SHP77 (cell line): ENCODE data around the gene KRTAP5-5.
"Not testable (repeated sequence)": the region's sequence is repeated elsewhere in the genome, so short reads cannot be mapped to it uniquely, and the experiment has no call there.

Experiments
- DNase-seq, 2 experiments: peaks; one replicate each; lab custom pipeline; 2025; lab: John Stamatoyannopoulos, UW

Gene KRTAP5-5

DNA sequence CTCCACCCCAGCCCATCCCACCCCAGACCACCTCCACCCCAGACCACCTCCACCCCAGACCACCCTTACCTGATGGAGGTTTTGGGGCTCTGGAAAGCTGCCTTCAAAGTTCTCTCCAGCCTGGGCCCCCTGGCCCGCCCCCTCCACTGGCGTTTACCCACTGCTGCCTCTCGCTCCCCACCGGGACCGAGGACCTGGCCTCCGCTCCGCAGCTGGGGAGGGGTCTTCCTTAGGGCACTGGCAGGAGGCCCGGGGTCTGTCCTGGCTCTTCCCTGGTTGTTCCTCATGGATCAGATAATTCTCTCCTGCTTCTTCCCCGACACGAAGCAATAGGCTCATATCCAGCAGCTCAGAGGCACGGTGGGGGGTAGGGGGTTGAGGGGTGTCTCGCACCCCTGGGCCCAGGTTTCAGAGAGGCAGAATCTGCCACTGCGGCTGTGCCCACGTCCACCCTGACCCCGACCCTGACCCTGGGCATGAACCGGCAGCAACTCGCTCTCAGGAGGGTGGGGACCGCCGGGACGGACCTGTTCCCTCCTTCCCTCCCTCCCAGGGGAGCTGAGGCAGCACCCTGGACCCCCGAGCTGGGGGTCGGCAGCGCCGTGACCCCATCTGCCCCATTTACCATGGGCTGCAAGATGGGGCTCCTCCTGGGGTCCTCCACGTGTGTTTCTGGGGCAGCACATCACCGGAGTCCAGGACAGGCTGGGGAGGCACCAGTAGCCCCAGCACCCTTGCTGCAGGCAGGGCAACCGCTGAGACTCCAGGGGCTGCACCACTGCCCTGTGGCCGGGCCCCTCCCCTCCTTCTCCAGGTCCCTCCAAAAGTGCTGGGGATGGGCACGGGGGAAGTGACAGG is 12.9 kb downstream of the KRTAP5-5 start:
- no peak for DNase-seq

DNA sequence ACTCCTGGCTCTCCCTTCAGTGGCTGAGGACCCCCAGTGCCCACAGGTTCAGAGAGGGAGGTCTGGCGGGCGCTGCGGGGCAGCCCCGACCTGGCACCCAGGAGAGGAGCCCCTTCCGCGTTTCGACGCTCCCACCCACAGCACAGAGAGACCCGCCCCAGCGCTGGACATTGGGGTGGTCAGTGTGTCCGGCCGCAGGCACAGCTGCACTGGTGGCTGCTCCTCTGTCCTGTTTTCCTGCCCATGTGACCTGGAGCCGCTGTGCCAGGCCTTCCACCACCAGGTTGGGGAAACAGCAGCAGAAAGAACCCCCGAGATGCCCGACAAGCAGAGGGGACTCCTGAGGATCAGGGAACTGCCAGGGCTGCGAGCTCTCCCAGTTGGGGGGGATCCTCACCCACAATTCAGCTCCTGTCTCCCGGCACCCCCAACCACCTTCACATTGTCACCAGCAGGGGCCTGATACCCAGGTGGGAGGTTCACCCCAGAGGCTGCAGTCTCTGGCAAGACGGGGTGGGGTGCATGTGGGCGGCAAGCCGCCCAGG is 13.6 kb downstream of the KRTAP5-5 start:
- DNase-seq = no peak

DNA sequence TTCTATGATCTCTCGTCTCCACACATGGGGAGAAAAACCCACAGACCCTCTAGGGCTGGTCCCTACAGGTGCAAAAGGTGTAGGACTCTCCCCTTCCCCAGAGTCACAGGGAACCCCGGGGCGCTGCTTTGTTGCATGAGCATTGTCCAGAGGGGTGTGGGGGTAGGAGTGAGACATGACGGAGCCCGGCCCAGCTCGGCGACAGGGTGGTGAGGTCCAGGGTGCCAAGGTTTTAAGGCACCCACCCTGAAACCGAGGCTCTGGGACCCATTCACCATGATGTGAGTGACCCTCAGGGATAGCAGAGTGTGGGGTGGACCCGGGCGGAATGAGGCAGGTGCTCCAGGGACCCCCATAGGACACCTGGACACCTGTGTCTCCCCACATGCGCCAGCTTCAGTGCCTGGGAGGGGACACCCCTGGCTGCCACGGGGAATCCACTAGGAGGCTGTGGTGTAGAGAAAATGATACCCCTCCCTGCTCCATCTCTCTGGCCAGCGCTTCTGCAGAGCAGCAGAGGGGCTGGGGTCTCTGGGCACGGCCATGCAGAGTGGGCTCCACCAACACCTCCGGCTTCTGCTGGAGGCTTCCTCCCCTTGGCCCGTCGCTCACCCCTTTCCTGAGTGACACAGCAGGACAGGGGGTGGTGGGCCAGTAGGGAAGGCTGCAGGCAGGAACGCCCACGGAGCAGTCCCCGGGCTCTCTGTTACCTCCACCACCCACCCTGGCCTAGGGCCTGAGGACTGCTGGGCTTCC is 15.2 kb downstream of the KRTAP5-5 start:
- no peak for DNase-seq

DNA sequence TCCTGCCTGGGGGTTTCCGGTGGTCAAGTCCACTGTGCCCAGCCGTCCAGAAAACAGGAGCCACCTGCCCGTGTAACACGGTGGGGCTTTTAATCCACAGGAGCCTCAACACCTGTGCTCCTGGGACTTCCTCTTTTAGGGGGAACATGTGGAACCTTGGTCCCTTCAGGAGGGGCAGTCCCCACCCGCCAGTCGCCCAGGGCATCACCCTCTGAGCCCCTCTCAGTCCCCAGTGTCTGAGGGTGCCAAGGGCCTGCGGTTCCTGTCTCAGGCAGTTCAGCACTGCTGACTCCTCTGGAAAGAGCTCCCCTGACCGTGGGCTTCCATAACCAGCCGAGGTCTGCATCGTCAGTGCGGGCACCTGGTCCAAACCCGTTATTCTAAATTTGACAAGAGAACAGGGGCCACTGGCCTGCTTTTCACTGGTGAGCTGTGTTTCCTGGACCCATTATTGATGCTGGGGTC is 15.8 kb downstream of the KRTAP5-5 start:
- no peak for DNase-seq

DNA sequence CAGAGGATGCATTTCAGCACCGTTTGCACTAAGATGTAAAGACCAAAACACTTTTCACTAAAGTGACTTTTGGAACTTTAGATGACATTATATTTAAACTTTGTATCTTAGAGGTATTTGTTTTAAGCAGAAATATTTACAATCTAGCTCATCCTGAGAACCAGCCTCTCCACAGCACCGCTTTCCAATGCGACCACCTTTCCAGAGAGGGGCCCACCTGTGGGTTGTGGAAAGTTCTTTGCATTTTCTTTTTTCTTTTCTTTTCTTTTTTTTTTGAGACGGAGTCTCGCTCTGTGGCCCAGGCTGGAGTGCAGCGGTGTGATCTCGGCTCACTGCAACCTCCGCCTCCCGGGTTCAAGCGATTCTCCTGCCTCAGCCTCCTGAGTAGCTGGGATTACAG is 17.0 kb downstream of the KRTAP5-5 start:
- DNase-seq = not testable (repeated sequence)

DNA sequence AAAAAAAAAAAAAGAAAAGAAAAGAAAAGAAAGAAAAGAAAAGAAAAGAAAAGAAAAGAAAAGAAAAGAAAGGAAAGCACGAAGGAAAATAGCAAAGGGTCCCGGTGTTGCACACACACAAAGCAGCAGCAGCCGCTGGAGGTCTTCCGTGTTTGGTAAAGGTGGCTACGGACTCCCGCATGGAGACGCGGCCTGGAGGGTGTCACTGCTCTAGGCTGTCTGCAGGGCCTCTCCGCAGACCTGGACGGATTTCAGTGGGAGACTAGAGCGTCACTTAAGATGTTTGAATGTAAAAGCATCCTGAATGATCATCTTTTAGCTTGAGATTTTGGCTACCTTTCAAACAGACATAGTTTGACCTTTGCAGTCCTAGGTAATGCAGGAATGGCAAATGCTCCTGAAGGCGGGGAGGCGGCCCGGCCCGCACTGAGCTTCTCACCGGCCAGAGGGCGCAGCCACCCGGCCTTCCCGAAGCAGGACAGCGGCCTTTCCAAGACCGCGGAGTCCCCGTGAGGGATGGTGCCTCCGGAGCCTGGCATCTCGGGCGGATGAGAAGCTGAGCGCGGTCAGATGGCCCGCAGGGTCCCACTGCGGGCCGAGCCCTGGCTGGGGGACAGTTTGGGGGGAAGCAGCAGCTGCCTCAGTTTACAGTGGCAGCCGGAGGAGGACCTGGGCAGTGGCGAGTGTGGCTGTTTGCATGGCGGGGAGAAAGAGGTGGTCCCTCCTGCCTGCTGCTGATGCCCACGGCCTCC is 18.5 kb downstream of the KRTAP5-5 start:
- DNase-seq = no peak

DNA sequence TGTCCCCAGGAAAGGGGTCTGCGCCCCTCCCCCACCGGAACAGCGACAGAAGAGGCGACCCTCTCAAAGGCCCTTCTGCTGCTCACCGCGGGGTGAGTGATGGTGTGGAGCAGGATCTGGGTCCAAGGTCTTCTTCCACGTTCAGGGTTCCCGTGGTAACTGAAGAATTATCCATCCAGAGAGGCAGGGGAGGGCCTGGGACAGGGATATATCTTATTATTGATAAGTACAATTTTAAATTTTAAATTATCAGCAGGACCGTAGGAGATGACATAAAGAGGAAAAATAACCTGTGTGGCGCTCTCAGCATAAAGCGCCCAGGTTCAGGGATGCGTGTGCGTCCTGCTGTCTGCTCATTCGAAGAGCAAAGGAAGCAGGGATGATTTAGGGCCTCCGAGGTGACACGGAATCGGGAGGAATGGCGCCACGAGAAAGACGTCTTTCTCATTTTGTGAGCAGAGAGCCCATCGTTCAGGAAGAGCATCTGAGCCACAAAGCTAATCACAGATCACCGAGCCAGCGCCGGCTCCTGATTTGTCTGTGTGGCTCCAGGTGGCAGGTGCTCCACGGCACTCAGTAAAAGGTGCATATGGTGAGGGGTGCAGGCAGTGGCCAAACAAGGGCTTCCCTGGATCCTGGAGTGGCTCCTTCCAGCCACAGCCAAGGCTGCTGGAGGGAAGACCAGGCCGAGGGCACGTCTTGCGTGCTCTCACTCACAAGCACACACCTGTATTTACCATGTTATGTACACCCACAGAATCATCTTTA is 19.3 kb downstream of the KRTAP5-5 start:
- no peak for DNase-seq

DNA sequence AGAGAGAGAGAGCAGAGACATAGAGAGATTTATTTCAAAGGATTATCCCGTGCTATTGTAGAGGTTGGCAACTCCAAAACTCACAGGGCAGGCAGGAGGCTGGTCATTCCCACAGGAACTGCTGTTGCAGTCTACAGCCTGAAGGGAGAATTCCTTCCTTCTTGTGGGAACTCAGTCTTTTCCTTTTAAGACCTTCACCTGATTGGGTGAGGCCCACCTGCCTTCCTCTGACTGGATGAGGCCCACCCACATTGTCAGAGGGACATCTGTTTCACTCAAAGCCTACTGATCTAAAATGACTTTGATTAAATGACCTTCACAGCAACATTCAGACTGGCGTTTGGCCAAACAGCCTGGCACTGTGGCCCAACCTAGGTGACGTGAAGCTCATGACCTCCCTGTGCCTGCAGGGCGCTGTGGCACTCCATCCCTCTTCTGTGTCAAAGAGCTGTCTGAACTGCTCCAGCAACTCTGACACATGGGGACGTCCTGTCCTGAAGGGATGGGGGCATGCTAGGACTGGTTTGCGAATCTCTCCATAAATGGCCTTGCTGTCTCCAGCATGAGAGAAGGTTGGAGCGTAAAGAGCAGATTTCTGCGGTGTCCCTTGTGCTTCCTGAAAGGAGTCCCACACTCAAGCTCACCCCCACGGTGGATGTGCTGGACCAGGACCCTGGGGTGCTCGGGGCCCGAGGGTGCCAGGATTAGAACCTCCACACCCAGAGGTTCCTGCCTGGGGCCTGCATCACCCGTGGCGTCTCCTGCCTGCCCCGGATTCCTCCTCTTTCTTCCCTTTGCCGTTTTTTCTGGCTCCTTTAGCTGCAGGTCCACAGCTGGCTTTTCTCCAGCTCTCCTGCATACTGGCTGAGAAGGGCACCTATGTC is 20.7 kb downstream of the KRTAP5-5 start:
- DNase-seq = no peak

DNA sequence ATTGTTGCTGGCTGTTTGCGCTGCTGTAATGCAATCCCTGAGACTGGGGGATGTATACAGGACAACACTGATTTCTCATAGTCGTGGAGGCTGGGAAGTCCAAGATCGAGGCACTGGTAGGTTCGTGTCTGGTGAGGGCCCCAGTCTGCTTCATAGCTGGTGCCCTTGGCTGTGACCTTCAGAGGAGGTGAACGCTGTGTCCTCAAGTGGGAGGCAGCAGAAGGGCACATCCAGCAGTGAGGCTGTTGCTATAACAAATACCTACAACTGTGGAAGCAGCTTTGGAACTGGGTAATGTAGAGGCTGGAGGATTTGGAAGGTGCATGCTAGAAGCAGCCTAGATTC is 21.3 kb downstream of the KRTAP5-5 start:
- DNase-seq = no peak

DNA sequence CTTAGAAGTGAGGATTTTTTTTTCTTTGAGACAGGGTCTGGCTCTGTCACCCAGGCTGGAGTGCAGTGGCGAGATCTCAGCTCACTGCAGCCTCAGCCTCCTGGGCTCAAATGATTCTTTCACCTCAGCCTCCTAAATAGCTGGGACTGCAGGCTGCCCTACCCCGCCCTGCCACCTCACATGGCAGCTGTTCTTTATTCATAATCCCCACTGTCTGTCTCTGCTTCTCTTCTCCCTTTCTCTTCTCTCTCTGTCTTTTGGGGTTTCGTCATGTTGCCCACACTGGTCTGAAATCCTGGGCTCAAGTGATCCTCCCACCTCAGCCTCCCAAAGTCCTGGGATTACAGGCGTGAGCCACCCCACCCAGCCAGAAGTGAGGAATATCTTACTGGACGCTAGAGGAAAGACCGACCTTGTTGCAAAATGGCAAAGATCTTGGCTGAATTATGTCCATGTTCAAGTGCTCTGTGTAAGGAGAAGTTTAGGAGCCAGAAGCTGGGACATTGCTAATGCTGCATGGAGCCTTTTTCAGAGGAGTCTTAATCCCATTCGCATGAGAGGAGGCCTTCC is 21.9 kb downstream of the KRTAP5-5 start:
- DNase-seq = no peak

DNA sequence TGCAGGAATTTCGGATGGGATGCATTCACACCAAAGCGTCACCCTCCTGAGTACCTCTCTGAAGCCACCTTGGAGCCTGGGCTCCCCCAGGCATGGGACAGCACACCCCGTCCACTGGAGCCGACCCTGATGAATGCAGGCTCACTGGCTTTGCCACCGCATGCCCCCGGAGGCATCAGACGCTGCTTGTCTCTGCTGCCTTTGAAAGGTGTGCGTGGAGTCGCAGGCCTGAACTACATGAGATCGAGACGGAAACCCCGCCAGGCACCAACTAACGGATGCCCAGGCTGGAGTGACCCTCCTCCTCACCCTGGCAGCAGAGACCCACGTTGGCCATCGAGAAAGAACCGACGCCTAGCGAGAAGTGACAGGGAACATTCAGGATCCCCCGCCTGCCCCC is 22.5 kb downstream of the KRTAP5-5 start:
- DNase-seq = no peak

DNA sequence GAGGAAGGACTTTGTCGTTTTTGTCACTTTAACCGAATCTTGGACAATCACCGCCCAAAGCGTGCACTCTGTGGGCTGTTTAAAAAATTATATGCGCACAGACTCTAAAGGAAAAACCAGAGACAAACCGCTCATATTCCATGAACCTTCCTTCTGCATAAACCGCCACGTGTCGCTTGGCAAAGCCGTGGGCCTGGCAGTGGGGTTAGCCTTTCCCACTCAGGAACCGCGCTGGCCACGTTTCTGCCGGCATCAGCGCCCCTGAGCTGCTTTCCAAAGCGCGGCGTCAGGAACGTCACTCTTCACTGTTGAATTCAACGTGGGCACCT is 22.8 kb downstream of the KRTAP5-5 start:
- no peak for DNase-seq

DNA sequence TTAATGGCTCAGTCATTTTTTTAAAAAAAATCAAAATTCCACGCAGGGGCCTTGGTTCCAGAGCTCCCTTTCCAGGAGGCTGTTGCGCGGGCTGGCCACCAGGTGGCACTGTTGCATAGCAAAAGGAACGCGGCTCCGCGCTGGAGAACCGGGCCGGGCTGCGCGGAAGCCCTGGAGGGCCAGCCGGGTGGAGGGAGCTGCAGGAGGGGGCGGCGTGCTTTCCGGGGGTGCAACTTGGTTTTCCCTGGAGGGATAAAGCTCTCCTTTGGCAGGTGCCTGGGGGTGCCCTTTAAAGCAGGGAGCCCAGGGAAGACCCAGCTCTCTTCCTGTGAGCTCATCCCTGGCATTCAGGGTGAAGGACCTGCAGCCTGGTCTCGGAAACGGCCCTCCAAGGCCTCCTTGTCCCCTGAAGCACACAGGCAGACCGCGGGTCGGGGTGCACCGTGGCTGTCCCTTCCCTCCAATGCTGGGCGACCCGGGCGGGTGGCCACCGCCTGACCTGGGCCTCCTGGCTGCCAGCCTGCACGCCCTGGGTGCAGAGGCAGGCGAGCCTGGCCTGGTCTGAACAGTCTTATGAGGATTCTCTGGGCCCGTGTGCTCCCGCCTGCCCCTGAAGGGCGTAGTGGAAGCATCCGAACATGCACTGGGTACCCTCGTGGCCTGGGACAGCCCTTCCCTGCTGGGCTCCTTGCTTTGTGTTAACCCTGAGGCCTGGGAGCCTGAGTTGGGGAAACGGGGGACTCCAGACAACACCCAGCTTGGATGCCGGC is 23.4 kb downstream of the KRTAP5-5 start:
- no peak for DNase-seq

DNA sequence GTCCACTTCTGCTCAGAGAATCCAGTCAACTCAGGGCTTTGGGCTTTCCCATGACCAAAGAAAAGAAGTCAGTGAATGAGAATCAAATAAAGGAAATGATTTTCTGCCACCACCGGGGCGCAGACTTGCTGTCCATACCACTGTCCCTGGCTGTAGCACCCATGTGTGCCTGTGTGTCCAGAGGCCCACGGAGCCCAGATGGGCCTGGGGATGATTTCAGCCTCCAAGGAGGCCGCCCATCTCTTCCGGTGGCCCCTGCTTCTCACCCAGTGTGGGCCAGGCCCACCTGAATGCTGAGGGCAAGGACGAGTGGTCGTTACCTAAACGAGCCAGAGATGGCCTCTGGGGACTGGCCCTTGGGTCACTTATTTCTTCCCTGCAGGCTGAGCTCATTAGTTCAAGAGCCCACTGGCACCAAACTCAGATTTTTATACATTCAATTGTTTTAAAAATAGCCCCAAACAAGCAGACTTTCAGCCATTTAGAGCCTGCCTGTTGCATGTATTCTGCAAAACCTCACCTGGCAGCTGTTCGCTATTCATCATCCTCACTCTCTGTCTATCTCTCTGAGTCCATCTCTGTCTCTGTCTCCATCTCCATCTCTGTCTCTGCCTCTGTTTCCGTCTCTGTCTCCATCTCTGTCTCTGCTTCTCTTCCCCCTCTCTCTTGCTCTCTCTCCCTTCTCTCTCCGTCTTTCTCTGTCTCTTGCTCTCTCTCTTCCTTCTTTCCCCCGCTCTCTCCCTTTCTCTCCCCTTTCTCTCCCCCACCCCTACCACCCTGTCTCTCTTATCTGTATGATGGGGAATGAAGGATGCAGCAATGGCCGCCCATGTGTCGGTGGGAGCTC is 24.2 kb downstream of the KRTAP5-5 start:
- no peak for DNase-seq

DNA sequence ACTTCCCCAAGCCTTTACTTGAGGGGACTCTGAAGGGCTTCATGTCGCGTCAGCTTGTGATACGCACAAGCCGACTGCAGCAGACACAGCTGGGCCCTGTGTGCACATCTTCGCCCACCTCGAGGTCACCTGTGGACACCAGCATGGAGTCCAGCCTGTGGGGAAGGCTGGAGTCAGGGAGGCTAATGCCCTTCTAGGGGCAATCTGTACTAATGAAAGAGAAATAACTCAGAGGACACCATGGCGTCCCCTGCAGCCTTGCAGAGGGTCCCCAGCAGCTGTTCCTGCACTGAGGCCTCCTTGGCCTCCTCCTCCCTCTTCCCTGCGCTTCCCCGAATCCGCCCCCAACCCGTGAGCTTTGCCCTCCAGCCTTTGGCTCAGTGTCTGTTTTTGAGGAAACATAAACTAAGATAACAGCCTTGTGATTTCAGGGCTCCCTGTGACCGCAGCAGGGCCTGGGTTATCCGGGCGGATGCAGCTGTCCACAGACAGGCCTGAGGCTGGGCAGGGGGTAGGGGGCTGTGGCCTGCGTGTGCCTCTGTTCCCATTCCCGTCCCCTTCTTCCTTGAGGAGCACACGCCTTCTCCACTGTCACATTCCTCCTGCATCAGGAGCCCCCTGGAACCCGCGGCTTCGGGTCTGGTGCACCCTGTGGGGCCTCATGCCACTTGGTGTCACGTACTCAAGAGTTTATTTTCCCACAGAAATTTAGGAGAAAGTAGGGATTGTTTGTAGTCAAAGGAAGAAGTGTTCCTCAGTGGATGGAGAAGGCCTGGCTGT is 25.0 kb downstream of the KRTAP5-5 start:
- no peak for DNase-seq

DNA sequence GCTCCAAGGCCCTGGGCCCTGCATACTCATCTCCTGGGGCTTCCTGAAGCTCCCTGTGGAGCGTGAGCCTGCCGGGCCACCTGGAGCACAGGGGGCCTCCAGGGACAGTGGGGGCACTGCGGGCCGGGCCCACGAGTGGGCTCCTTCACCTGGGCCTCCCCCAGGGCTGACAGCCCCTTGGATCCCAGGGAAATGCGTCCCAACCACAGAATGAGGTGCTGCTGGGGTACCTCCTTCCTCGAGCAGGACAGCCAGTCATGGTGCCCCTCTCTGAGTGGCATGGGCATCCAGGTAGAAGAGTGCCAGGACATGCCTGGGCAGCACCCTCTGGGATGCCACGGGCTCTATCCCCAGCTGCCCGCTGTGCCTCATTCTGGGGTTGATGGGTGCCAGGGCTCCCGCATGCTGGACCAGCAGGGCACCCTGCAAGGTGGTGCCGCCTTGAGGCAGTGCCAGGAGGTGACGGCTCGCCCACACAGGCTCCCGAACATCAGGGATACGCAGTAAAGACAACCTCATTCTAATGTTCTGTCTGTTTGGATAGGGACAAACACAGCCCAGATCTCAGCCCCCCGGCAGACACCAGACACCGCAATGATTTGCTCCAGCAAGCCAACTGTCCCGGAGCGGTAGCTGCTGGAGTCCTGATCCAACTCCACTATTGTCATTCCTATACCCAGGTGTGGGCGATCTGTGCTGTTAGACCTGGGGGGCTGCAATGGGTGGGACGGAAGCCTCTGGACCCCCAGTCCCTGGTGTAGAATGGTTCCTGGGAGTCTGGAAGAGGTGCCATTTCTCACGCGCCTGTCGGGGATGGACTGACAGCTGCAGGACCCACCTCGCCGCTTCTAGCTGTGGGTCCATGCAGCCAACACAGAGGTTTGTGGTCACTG is 25.8 kb downstream of the KRTAP5-5 start:
- DNase-seq = no peak

DNA sequence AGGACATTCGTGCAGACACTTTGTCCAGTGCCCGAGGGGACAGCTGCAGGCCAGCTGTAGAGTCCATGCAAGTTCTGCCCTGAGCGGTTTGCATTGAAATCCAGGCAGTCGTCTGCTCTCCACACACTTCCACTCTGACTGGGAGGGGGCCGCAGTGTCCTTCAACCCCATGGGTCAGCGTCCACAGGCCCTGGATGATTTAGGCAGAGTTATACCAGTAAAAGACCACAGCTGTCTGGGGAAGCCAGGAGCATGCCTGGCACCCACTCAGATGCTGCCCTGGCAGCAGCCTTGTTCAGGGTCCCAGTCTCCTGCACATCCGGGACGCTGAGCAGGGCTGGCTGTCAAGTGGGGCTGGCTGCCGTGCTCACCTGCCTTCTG is 26.5 kb downstream of the KRTAP5-5 start:
- DNase-seq = no peak
